Peyer's patch (tissue), 4 donors: ENCODE data around the gene FYB2. TPM values are rescaled to one million over a fixed set of nuclear protein-coding genes. Genes with fewer than 3 reads are reported as not detected.

Experiments
- DNase-seq, 3 donors: peaks; one replicate each; pipeline ENCODE4 v3.0.0-alpha.2; 2017 to 2019
- H3K27ac ChIP-seq, 4 donors: fragments of 200-600 bp; sonication (generic); one replicate each; pipeline ENCODE4 v1.5.1; 2016 to 2019
- H3K27me3 ChIP-seq, 2 donors: fragments of 200-600 bp; sonication (generic); one replicate each; pipeline ENCODE4 v1.5.1; 2019
- H3K36me3 ChIP-seq, 3 donors: fragments of 200-600 bp; sonication (generic); one replicate each; pipeline ENCODE4 v1.5.1; 2016 to 2019
- H3K4me1 ChIP-seq, 4 donors: fragments of 200-600 bp; sonication (generic); one replicate each; pipeline ENCODE4 v1.5.1; 2016 to 2019
- H3K4me3 ChIP-seq, 4 donors: fragments of 200-600 bp; sonication (generic); 1 replicate in 3 of 4; 2 replicates in 1 of 4; pipeline ENCODE4 v1.5.1; 2016 to 2019; ENCODE audit warnings: mild to moderate bottlenecking in 1 of 4
- H3K9me3 ChIP-seq, 4 donors: fragments of 200-600 bp; sonication (generic); one replicate each; pipeline ENCODE4 v1.5.1; 2016 to 2019; ENCODE audit warnings: mild to moderate bottlenecking in 1 of 4
- POLR2A ChIP-seq, 2 donors: fragments of 450-650 bp; IDR thresholded peaks; one replicate each; pipeline ENCODE4 v1.5.1; 2017; ENCODE audit warnings: antibody characterized with exemption in 2 of 2, mild to moderate bottlenecking in 2 of 2, moderate library complexity in 2 of 2
- total RNA-seq, 4 donors: library from RNA; depleted of rRNA; stranded (reverse); fragments of >200 nt; gene quantifications; one replicate each; pipeline ENCODE4 v1.1.0, GENCODE V29; 2016
- TF ChIP-seq, protein P1 (sequence below), 6 experiments: fragments of 450-650 bp in 4 of 6; fragments of 200-600 bp in 2 of 6; sonication (generic) in 1 of 6; IDR thresholded peaks; one replicate each; pipeline ENCODE4 v1.5.1; 2017 to 2019; ENCODE audit warnings: antibody characterized with exemption in 6 of 6, mild to moderate bottlenecking in 3 of 6, moderate library complexity in 1 of 6

FYB2 gene
- total RNA-seq, 4 donors from 2014 or later = 4.1 to 10.2 (median 8.4) TPM

- H3K4me1 ChIP-seq = no peaks in the 10 kb centered on the region
- no peak for DNase-seq
- no peaks in the 10 kb centered on the region for H3K9me3 ChIP-seq
- no peak overlapping the region for H3K4me3 ChIP-seq
- H3K36me3 ChIP-seq = no peaks in the 10 kb centered on the region
- H3K27me3 ChIP-seq = no peaks in the 10 kb centered on the region
- H3K27ac ChIP-seq = no peak overlapping the region
- TF ChIP-seq POLR2A (IDR thresholded peaks at IDR 0.05) = no peak
Observed at GRCh38 chr1:56808410-56808809, 10.8 kb downstream of the FYB2 start.

DNA sequence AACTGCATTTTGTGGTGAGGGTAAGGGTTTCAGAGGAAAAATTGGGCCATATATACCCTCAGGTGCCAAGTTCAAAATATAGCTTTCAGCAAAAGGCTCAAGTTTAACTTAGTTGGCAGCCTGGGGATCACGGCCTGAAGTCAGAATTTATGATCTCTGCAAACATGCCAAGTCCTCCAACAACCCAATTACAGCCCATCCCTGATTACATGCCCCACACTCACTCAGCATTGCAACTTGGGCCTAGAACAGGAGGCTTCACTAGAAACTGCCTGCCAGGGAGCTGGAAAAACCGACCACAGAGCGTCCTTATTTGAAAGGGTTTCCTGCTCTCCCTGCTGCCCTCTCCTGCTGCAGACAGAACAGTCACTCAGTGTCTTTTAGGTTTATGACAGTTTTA is 12.4 kb downstream of the FYB2 start:
- peak overlapping the region in 1 of 4 donors; percentile 40 for H3K27ac ChIP-seq
- no peak overlapping the region for H3K4me3 ChIP-seq
- H3K27me3 ChIP-seq = no peaks in the 10 kb centered on the region
- no peaks in the 10 kb centered on the region for H3K4me1 ChIP-seq
- H3K36me3 ChIP-seq = no peaks in the 10 kb centered on the region
- DNase-seq = no peak
- no peak for TF ChIP-seq POLR2A (IDR thresholded peaks at IDR 0.05)
- TF ChIP-seq, protein P1, sequence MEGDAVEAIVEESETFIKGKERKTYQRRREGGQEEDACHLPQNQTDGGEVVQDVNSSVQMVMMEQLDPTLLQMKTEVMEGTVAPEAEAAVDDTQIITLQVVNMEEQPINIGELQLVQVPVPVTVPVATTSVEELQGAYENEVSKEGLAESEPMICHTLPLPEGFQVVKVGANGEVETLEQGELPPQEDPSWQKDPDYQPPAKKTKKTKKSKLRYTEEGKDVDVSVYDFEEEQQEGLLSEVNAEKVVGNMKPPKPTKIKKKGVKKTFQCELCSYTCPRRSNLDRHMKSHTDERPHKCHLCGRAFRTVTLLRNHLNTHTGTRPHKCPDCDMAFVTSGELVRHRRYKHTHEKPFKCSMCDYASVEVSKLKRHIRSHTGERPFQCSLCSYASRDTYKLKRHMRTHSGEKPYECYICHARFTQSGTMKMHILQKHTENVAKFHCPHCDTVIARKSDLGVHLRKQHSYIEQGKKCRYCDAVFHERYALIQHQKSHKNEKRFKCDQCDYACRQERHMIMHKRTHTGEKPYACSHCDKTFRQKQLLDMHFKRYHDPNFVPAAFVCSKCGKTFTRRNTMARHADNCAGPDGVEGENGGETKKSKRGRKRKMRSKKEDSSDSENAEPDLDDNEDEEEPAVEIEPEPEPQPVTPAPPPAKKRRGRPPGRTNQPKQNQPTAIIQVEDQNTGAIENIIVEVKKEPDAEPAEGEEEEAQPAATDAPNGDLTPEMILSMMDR (IDR thresholded peaks at IDR 0.05) = no peak
- H3K9me3 ChIP-seq = no peaks in the 10 kb centered on the region

GRCh38 chr1:56803561-56804156 is 15.5 kb downstream of the FYB2 start:
- Histone ChIP-seq H3K9me3 (no peaks in the 10 kb centered on the region), H3K4me3 (no peak overlapping the region), H3K27ac (no peak overlapping the region), H3K4me1 (no peaks in the 10 kb centered on the region), H3K36me3 (no peaks in the 10 kb centered on the region), H3K27me3 (no peaks in the 10 kb centered on the region)
- TF ChIP-seq, protein P1 (IDR thresholded peaks at IDR 0.05) = peak in 4 of 6 experiments; percentile 31 to 75 (median 71)
- TF ChIP-seq POLR2A (IDR thresholded peaks at IDR 0.05) = no peak
- peak in 2 of 3 donors; percentile 58 to 75 for DNase-seq

DNA sequence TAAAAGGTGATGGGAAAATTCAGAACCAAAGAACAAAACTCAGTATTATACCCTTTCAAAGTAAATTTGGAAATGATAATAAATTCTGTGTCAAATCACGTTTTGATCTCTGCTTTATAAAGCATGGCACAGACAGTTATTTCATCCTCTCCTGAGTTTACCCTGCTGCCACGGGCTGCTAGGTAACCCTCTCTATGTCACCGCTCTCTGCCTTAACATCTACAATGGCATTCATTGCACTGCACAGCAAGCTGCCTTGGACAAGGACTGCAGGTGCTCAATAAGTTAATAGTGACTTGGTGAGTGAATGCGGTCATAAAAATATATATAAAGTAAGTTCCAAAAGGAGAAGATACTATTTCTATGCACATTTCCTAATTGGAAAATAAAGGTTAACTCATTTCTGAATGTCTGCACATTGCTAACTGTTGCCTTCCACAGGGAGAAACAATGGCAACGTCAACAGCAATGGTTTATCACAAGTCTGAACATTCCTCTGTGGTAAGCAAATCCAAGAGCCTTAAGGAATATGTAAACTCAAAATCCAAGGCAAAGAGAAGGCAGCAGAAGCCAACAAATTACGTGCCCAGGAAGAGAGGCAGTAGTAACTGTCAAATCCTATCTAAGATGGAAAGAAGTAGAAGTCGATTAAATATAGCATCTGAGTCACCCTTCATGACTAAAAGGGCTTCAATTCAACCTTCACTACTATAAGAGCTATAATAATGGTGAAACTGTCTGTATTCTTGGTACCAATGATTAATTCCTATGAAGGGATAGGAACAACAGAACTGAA is 19.4 kb downstream of the FYB2 start:
- TF ChIP-seq, protein P1 (IDR thresholded peaks at IDR 0.05) = no peak
- TF ChIP-seq POLR2A (IDR thresholded peaks at IDR 0.05) = no peak
- DNase-seq = no peak
- no peaks in the 10 kb centered on the region for H3K36me3 ChIP-seq
- H3K4me1 ChIP-seq = peaks cover 0 to 6% (median 0%) of the 10 kb centered on the region in 4 donors
- no peaks in the 10 kb centered on the region for H3K27me3 ChIP-seq
- H3K4me3 ChIP-seq = no peak overlapping the region
- H3K27ac ChIP-seq = no peak overlapping the region
- no peaks in the 10 kb centered on the region for H3K9me3 ChIP-seq

GRCh38 chr1:56798053-56798471 is 21.1 kb downstream of the FYB2 start:
- no peaks in the 10 kb centered on the region for H3K36me3 ChIP-seq
- no peak overlapping the region for H3K27ac ChIP-seq
- H3K27me3 ChIP-seq = no peaks in the 10 kb centered on the region
- no peak for DNase-seq
- H3K9me3 ChIP-seq = no peaks in the 10 kb centered on the region
- TF ChIP-seq, protein P1 (IDR thresholded peaks at IDR 0.05) = no peak
- TF ChIP-seq POLR2A (IDR thresholded peaks at IDR 0.05) = no peak
- H3K4me1 ChIP-seq = peaks cover 0 to 6% (median 0%) of the 10 kb centered on the region in 4 donors
- no peak overlapping the region for H3K4me3 ChIP-seq

- Histone ChIP-seq H3K4me3 (no peak overlapping the region), H3K36me3 (no peaks in the 10 kb centered on the region), H3K27me3 (no peaks in the 10 kb centered on the region), H3K4me1 (peaks cover 0 to 6% (median 0%) of the 10 kb centered on the region in 4 donors), H3K27ac (no peak overlapping the region), H3K9me3 (no peaks in the 10 kb centered on the region)
- peak in 2 of 3 donors; percentile 70 to 75 for DNase-seq
- TF ChIP-seq, protein P1 (IDR thresholded peaks at IDR 0.05) = no peak
- TF ChIP-seq POLR2A (IDR thresholded peaks at IDR 0.05) = no peak
Observed at GRCh38 chr1:56797065-56797685, 22.0 kb downstream of the FYB2 start.
